GM18517 (cell line): ENCODE results near the gene C6orf62.
"Not testable (repeated sequence)": the region's sequence is repeated elsewhere in the genome, so short reads cannot be mapped to it uniquely, and the experiment has no call there.

Experiments
- ATAC-seq: cut with Tn5 transposase; IDR thresholded peaks from one replicate; pipeline ENCODE4 v1.9.1; 2021; ENCODE audit warnings: mild to moderate bottlenecking, moderate library complexity; ENCODE audit not compliant: unreplicated experiment

C6orf62 gene

DNA sequence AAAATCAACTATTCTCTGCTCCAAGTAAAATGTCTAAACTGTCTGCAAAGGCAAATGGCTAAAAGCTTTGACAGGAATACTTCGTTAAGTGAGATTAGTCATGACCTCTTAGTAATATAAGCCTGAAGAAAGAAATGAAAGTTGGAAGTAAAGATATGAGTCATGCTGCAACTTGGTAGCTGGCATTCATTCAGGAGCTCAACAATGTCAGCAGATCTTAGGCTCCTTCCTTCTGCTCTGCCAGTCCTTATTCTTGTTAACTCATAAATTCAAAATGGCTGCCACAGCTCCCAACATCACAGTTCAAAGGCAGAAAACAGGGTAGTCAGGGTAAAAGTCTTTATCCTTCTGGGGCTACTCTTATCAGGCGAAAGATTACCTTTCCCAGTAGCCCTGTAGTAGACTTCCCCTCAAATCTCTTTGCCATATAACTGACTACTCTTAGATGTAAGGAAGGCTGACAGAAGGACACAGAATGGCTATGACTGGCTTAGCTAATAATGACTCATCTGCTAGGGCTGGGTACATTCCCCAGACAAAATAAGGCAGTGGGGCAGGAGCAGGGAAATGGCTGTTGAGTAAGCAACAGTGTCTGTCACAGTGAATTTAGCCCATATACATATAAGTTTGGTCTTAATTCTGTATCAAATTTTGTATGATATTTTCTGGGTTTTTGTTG is 24.4 kb upstream of the C6orf62 start:
- ATAC-seq, result peak; percentile 76

DNA sequence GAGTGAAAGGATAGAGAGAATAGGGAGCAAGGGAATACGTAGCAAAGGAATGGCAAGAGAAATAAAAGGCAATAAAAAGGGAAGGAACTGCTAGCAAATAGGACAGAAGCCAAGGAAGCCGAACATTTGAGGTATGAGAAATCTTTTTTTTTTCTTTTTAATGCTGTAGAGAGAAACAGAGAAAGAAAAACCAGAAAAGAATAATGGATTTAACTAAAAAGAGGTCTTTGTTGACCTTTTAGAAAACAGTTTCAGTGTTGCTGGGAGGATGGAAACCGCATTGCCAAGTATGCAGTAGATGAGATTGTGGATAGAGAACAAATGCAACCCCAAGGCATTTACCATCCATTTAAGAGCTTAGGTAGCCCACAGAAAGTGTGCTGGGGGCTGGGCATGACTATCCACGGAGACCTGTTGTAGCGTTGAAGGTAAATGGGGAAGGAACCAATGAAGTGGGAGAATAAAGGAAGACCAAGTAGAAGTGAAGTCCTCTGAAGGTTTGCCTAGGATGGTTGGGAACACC is 23.3 kb upstream of the C6orf62 start:
- ATAC-seq, result no peak

DNA sequence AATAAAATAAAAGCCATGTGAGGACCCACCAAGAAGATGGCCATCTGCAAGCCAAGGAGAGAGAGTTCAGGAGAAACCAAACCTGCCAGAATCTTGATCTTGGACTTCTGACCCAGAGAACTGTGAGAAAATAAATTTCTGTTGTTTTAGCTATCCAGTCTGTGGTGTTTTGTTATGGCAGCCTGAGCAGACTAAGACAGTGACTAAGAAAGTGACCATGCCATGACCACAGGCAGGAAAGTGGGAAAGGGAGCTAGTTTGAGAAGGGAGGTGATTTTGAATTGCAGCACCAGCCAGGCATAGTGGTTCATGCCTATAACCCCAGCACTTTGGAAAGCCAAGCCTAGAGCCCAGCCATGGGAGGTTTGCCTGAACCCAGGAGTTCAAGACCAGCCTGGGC is 21.9 kb upstream of the C6orf62 start:
- ATAC-seq, result no peak

GRCh38 chr6:24738741-24739140 is 19.8 kb upstream of the C6orf62 start:
- ATAC-seq, result no peak

- not testable (repeated sequence) for ATAC-seq
Measured at GRCh38 chr6:24734710-24735109, 15.8 kb upstream of the C6orf62 start.

DNA sequence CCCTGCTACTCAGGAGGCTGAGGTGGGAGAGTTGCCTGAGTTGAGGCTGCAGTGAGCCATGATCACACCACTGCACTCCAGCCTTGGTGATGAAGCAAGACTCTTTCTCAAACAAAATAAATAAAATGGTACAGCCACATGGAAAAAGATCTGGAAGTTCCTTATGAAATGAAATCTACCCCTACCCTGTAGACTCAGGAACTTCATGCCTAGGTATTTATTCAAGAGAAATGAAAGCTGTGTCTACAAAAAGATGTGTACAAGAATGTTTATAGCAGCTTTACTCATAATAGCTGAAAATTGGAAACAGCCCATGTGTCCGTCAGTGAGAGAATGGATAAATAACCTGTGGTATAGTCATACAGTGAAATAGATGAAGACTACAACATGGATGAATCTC is 15.2 kb upstream of the C6orf62 start:
- no peak for ATAC-seq

DNA sequence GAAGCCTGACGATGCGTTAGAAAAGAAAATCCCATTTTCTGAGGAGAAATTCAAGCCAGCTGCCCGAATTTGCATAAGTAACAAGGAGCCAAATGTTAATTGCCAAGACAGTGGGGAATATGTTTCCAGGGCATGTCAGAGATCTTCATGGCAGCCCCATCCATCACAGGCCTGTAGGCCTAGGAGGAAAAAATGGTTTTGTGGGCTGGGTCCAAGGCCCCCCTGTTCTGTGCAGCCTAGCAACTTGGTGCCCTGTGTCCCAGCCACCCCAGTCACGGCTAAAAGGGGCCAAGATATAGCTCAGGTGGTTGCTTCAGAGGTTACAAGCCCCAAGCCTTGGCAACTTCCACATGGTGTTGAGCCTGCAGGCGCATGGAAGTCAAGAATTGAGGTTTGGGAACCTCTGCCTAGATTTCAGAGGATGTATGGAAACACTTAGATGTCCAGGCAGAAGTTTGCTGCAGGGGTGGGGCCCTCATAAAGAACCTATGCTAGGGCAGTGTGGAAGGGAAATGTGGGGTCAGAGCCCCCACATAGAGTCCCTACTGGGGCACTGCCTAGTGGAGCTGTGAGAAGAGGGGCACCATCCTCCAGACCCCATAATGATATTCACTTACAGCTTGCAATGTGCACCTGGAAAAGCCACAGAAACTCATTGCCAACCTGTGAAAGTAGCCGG is 12.6 kb upstream of the C6orf62 start:
- ATAC-seq, result not testable (repeated sequence)

DNA sequence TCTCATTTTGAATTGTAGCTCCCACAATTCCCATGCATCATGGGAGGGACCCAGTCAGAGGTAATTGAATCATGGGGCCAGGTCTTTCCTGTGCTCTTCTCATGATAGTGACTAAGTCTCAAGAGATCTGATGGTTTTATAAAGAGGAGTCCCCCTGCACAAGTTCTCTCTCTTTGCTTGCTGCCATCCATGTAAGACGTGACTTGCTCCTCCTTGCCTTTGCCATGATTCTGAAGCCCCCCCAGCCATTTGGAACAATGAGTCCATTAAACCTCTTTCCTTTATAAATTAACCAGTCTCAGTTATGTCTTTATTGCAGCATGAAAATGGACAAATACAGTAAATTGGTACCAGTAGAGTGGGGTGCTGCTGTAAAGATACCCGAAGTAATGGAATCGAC is 11.7 kb upstream of the C6orf62 start:
- ATAC-seq, result not testable (repeated sequence)

GRCh38 chr6:24723270-24723669 is 4.3 kb upstream of the C6orf62 start:
- no peak for ATAC-seq

DNA sequence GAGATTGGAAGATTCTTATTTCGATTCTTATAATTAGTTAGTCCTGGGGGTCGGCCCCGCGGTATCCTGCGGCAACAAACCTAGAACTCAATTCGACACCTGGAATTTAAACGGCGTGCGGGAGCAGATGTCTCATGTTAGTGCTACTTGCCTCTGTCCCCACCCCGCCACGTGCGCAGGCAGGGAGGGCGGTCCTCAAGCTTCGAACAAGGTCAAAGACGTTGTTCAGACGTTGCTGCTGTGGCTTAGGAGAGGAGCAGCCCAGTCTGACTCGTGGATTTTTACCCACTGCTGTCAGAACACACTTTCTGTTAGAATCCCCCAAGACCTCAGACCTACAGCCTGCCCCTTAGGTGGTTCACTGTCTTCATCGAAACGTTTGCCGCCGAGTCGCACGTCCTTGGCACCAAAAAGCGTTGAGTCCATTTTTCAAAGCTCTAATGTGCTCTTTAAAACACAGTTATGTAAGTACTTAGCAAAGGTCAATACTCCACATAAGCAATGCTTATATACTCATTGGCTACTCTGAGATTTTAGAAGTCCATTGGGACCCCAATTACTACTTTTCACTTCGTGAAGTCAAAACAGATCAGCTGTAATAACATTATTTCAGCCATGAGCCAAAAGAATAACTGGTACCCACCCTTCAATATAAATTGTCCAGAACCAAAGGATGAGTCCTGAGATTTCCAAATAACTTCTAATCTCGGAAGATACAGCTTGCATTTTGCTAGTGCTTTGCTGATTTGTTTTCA is 2.7 kb upstream of the C6orf62 start:
- peak; percentile 48 for ATAC-seq

DNA sequence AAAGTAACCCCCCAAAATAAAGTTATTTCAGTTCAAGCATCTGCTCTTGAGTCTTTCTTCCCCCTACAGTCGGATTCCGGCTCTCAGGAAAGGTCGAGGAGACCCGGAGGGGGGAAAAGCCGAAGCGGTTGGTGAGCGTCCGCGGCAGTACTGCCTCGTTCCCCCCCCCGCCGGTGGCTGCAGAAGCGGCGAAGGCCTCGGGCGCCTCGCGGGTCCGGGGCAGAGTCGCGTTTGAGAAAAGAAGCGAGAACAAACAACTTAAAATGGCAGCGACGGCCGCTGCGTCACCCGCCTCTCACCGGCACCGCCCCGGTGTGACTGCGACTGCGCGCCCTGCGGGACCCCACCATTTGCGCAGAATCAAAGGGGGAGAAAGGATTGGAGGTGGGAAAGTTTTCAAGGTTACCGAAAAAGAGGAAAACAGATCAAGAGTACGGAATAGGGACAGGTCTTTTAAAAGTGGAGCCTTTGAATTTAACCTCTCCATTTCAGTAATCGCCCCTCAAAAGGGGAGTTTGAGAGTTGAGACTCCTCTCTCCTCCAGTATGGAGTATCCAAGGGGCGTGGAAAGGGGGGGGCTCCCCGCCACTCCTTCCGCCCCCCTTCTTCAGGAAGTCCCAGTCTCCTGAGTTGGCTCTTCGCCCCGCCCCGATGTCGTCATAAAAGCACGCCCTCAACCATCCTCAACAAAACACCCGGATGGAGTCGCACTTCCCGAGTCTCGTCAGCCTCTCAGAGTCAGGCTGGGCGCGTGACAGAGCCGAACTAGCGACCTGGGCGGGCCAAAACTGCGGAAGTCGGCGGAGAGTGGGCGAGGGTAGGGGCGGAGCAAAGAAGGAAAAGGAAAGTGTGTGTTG is 1.9 kb upstream of the C6orf62 start:
- ATAC-seq, result peak; percentile 83

DNA sequence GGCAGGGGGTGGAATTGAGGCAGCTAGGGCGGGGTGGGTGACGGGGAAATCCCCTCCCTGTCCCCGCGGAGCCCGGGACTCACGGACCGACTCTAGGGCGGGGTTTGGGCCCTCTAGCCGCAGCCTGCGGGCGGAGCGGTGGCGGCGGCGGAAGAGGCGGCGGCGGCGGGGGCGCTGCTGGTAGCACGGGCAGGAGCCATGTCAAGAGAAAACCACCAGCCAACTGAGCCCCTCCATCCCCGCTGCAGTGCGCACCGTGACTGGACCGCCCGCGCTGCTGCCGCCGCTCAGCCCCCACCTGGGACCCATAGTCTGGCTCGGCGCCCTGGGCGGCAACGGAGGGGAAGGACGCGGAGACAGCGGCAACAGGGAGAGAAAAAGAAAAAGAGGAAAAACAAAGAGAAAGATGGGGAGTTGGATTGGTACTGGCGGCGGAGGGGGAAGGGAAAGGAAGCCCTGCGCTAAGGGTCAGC is 1.2 kb upstream of the C6orf62 start:
- ATAC-seq, result no peak

GRCh38 chr6:24718449-24719124 is 367 bp downstream of the C6orf62 start:
- ATAC-seq, result no peak

- not testable (repeated sequence) for ATAC-seq
Measured at GRCh38 chr6:24716602-24717148, 2.3 kb downstream of the C6orf62 start.

DNA sequence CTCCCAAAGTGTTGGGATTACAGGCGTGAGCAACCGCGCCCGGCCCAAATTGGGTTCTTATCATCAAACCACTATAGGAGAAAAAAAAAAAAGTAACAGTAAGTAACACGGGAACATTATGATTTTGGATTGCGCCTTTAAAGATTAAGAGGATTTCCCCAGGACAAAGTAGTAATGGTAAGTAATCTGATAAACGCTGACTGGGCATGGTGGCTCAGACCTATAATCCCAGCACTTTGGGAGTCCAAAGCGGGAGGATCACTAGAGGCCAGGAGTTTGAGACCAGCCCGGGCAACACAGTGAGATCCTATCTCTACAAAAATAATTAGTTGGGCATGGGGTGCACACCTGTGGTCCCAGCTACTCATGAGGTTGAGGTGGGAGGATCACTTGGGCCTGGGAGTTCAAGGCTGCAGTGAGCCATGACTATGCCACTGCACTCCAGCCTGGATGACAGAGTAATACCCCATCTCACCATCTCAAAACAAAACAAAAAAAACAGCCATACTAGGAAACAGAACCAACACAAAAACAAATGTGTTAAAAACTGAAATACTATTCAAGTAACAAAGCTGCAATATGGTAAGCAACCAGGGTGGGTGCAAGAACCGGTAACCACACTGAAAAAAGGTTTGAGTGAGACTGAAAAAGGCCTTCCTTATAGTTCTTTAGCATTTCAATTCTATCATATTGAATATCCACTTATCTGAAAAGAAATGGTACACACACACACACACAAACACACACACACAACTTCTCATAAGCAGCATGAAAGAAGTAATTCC is 8.2 kb downstream of the C6orf62 start:
- no peak for ATAC-seq

GRCh38 chr6:24709014-24709711 is 9.8 kb downstream of the C6orf62 start:
- no peak for ATAC-seq

- ATAC-seq, result no peak
Measured at GRCh38 chr6:24708612-24709011, 10.3 kb downstream of the C6orf62 start.

DNA sequence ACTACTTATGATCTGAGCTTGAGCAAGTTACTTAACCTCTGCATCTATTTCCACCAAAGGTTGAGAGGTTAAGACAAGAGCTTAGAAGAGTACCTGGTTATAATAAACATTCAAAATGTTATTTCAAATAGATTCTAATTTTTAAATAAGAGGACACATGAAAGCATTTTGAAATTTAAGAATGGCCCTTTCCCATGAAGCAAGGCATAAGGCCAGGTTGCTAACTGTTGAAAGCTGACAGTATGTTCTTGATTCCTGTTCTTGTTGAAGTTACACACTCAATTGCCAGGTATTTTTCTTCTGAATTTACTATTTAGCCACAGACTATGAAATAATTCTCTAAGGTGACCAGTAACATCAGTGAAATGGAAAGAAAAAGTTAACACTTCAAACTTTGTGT is 14.5 kb downstream of the C6orf62 start:
- ATAC-seq, result no peak
